Measurements from ENCODE around the gene GPR152.
A peak's percentile ranks its signal among the peaks of the same experiment; 100 is the strongest.

GPR152 gene

GRCh38 chr11:67406969-67407687 lies 45.4 kb downstream of the GPR152 start:
- H3K27me3 ChIP-seq (ENCODE audit: insufficient read depth, poor library complexity, severe bottlenecking), result no peaks in the 10 kb centered on the region
- no peak for DNase-seq (ENCODE audit: low read depth in 1 of 2, low spot score in 1 of 2)
- H3K27ac ChIP-seq (replicated peaks), result peak overlapping the region; percentile 81
- H3K4me3 ChIP-seq (replicated peaks; ENCODE audit: insufficient read depth, low read length), result no peak overlapping the region
- TF ChIP-seq SPI1 (IDR thresholded peaks at IDR 0.05; ENCODE audit: borderline replicate concordance, low read depth) (no peak), CTCF (IDR thresholded peaks at IDR 0.05; ENCODE audit: insufficient read depth, low read length) (no peak), REST (IDR thresholded peaks at IDR 0.05; ENCODE audit: insufficient replicate concordance, low read depth) (no peak), GABPA (IDR thresholded peaks at IDR 0.05; ENCODE audit: low read depth) (no peak), POLR2AphosphoS5 (IDR thresholded peaks at IDR 0.05; ENCODE audit: low read depth) (no peak)

GRCh38 chr11:67406420-67406968 lies 46.0 kb downstream of the GPR152 start:
- H3K27ac ChIP-seq (replicated peaks), result peak overlapping the region; percentile 94
- no peak for TF ChIP-seq REST (IDR thresholded peaks at IDR 0.05; ENCODE audit: insufficient replicate concordance, low read depth)
- TF ChIP-seq CTCF (IDR thresholded peaks at IDR 0.05; ENCODE audit: insufficient read depth, low read length), result no peak
- no peak for TF ChIP-seq POLR2AphosphoS5 (IDR thresholded peaks at IDR 0.05; ENCODE audit: low read depth)
- TF ChIP-seq SPI1 (IDR thresholded peaks at IDR 0.05; ENCODE audit: borderline replicate concordance, low read depth), result no peak
- no peak for TF ChIP-seq GABPA (IDR thresholded peaks at IDR 0.05; ENCODE audit: low read depth)
- no peaks in the 10 kb centered on the region for H3K27me3 ChIP-seq (ENCODE audit: insufficient read depth, poor library complexity, severe bottlenecking)
- no peak for DNase-seq (ENCODE audit: low read depth in 1 of 2, low spot score in 1 of 2)
- no peak overlapping the region for H3K4me3 ChIP-seq (replicated peaks; ENCODE audit: insufficient read depth, low read length)

- Histone ChIP-seq H3K27me3 (ENCODE audit: insufficient read depth, poor library complexity, severe bottlenecking) (no peaks in the 10 kb centered on the region), H3K27ac (replicated peaks) (peak overlapping the region; percentile 94), H3K4me3 (replicated peaks; ENCODE audit: insufficient read depth, low read length) (no peak overlapping the region)
- TF ChIP-seq REST (IDR thresholded peaks at IDR 0.05; ENCODE audit: insufficient replicate concordance, low read depth), result no peak
- no peak for TF ChIP-seq POLR2AphosphoS5 (IDR thresholded peaks at IDR 0.05; ENCODE audit: low read depth)
- TF ChIP-seq SPI1 (IDR thresholded peaks at IDR 0.05; ENCODE audit: borderline replicate concordance, low read depth), result no peak
- TF ChIP-seq CTCF (IDR thresholded peaks at IDR 0.05; ENCODE audit: insufficient read depth, low read length), result no peak
- TF ChIP-seq GABPA (IDR thresholded peaks at IDR 0.05; ENCODE audit: low read depth), result no peak
- DNase-seq (ENCODE audit: low read depth in 1 of 2, low spot score in 1 of 2), result no peak
Observed at GRCh38 chr11:67405688-67406339, 46.7 kb downstream of the GPR152 start.
